ENCODE data around the gene OR1F1. TPM values are rescaled to one million over a fixed set of nuclear protein-coding genes. Genes with fewer than 3 reads are reported as not detected.

Gene OR1F1
- total RNA-seq, 1 experiment from 2014 or later, result 1.4 TPM

DNA sequence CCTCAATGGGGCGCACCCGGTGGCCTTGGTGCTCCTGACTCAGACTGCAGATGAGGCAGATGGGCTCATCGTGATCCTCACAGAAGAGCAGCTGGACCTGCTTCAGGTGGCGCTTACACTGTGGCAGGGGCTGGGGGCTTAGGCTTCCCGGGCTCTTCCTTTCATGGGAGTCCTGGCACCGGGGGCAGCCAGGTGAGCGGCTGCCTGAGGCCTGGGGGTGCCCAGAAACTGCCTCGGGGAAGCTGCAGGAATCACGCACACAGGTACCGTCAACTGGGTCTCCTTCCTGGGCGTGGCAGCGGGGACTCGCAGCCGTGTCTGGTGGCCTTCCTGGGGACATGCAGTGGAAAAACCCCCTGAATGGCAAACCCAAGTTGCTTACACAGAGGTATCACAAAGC is 61.4 kb downstream of the OR1F1 start:
- no peak overlapping the region for H3K27ac ChIP-seq
- no peak overlapping the region for H3K4me2 ChIP-seq
- no peaks in the 10 kb centered on the region for H3K36me3 ChIP-seq (ENCODE audit: low read depth)
- no peak overlapping the region for H2AFZ ChIP-seq
- H3K27me3 ChIP-seq (ENCODE audit: insufficient read depth, low read depth), result 0 out of 2 replicates have a peak, but pooled peaks cover 5% of the 10 kb centered on the region
- BruUV-seq (replicated peaks), result no TSS peak
- H3K79me2 ChIP-seq (ENCODE audit: low read depth), result no peaks in the 10 kb centered on the region
- TF ChIP-seq, protein P1, sequence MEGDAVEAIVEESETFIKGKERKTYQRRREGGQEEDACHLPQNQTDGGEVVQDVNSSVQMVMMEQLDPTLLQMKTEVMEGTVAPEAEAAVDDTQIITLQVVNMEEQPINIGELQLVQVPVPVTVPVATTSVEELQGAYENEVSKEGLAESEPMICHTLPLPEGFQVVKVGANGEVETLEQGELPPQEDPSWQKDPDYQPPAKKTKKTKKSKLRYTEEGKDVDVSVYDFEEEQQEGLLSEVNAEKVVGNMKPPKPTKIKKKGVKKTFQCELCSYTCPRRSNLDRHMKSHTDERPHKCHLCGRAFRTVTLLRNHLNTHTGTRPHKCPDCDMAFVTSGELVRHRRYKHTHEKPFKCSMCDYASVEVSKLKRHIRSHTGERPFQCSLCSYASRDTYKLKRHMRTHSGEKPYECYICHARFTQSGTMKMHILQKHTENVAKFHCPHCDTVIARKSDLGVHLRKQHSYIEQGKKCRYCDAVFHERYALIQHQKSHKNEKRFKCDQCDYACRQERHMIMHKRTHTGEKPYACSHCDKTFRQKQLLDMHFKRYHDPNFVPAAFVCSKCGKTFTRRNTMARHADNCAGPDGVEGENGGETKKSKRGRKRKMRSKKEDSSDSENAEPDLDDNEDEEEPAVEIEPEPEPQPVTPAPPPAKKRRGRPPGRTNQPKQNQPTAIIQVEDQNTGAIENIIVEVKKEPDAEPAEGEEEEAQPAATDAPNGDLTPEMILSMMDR (conservative IDR thresholded peaks at IDR 0.05), result no peak
- TF ChIP-seq EZH2 (IDR thresholded peaks at IDR 0.05; ENCODE audit: low read depth), result no peak
- no peaks in the 10 kb centered on the region for H4K20me1 ChIP-seq (ENCODE audit: insufficient read depth)
- H3K9me3 ChIP-seq (ENCODE audit: insufficient read depth, low read depth), result no peaks in the 10 kb centered on the region
- CTCF ChIA-PET, result no interaction called here
- H3F3A ChIP-seq (ENCODE audit: insufficient read depth, low read depth), result no peaks in the 10 kb centered on the region
- intact Hi-C loops (cut with micrococcal nuclease; ENCODE audit: unreplicated experiment), result no loop called here
- no peak for DNase-seq
- no peak overlapping the region for H3K4me3 ChIP-seq
- H3K4me1 ChIP-seq (replicated peaks; ENCODE audit: insufficient read depth), result no peaks in the 10 kb centered on the region
- POLR2A ChIA-PET (ENCODE audit: unreplicated experiment), result no interaction called here
- no peaks in the 10 kb centered on the region for H3K9me2 ChIP-seq (ENCODE audit: insufficient read depth)

DNA sequence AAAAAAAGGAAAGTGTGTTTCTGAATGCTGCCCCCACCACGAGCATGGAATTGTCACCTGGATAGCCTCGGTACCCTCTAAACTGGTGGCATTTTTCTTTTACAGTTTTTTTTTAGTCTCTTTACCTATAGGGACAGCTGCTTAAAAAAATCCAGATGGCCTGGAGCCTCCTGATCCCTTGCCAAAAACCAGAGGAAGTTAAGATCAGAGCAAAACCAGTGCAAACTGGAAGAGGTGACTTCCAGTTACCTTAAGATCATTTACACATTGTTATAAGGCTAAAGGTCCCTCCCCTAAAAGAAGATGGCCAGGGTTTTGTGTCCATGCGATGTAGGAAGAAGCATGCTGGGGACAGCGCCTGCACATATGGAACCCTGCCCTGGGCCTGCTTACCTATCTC is 65.0 kb downstream of the OR1F1 start:
- DNase-seq, result no peak
- ChIA-PET POLR2A (ENCODE audit: unreplicated experiment) (no interaction called here), CTCF (interaction anchor here (0.6 to 0.7 kb wide), 2 partner anchors 33 to 148 kb away, joined by 4 to 5 read pairs; no protein-coding TSS in a partner anchor)
- no peak overlapping the region for H3K27ac ChIP-seq
- H3K4me1 ChIP-seq (replicated peaks; ENCODE audit: insufficient read depth), result no peaks in the 10 kb centered on the region
- H3K79me2 ChIP-seq (ENCODE audit: low read depth), result no peaks in the 10 kb centered on the region
- H4K20me1 ChIP-seq (ENCODE audit: insufficient read depth), result no peaks in the 10 kb centered on the region
- intact Hi-C loops (cut with micrococcal nuclease; ENCODE audit: unreplicated experiment), result no loop called here
- TF ChIP-seq, protein P1 (conservative IDR thresholded peaks at IDR 0.05), result no peak
- no peak for TF ChIP-seq EZH2 (IDR thresholded peaks at IDR 0.05; ENCODE audit: low read depth)
- no TSS peak for BruUV-seq (replicated peaks)
- no peak overlapping the region for H2AFZ ChIP-seq
- H3K4me2 ChIP-seq, result no peak overlapping the region
- H3K27me3 ChIP-seq (ENCODE audit: insufficient read depth, low read depth), result 0 out of 2 replicates have a peak, but pooled peaks cover 5% of the 10 kb centered on the region
- H3F3A ChIP-seq (ENCODE audit: insufficient read depth, low read depth), result no peaks in the 10 kb centered on the region
- no peak overlapping the region for H3K4me3 ChIP-seq
- H3K9me2 ChIP-seq (ENCODE audit: insufficient read depth), result no peaks in the 10 kb centered on the region
- H3K9me3 ChIP-seq (ENCODE audit: insufficient read depth, low read depth), result no peaks in the 10 kb centered on the region
- no peaks in the 10 kb centered on the region for H3K36me3 ChIP-seq (ENCODE audit: low read depth)

DNA sequence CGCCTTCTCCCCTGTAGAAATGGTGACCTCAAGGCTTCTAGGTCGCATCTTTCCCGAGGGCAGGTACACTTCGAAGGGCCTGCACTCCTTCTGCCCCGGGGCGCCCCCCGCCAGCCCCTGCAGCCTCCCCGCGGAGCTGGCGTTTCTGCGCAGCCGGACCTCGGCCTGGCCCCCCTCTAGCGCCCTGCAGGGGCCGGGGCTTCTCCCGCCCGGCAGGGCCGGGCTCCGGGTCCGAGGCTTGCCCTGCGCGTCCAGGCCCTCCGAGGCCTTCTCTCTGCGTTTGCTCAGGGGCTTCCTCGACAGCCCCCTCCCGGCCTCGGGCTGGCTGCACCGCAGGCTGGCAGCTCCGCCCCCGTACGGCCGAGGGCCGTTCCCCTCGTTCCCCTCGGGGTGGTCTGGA is 66.3 kb downstream of the OR1F1 start:
- POLR2A ChIA-PET (ENCODE audit: unreplicated experiment), result no interaction called here
- Histone ChIP-seq H3K27me3 (ENCODE audit: insufficient read depth, low read depth) (0 out of 2 replicates have a peak, but pooled peaks cover 5% of the 10 kb centered on the region), H3F3A (ENCODE audit: insufficient read depth, low read depth) (no peaks in the 10 kb centered on the region), H3K27ac (no peak overlapping the region), H3K4me1 (replicated peaks; ENCODE audit: insufficient read depth) (no peaks in the 10 kb centered on the region), H3K9me2 (ENCODE audit: insufficient read depth) (no peaks in the 10 kb centered on the region), H3K4me3 (no peak overlapping the region), H3K79me2 (ENCODE audit: low read depth) (no peaks in the 10 kb centered on the region), H4K20me1 (ENCODE audit: insufficient read depth) (no peaks in the 10 kb centered on the region), H3K4me2 (no peak overlapping the region), H3K36me3 (ENCODE audit: low read depth) (no peaks in the 10 kb centered on the region), H2AFZ (no peak overlapping the region), H3K9me3 (ENCODE audit: insufficient read depth, low read depth) (no peaks in the 10 kb centered on the region)
- BruUV-seq (replicated peaks), result no TSS peak
- intact Hi-C loops (cut with micrococcal nuclease; ENCODE audit: unreplicated experiment), result no loop called here
- TF ChIP-seq, protein P1 (conservative IDR thresholded peaks at IDR 0.05), result no peak
- TF ChIP-seq EZH2 (IDR thresholded peaks at IDR 0.05; ENCODE audit: low read depth), result no peak
- DNase-seq, result no peak
- CTCF ChIA-PET, result no interaction called here

Other genes with a start within 250 kb of the OR1F1 start
- 8.4 and 16.2 TPM in 2 replicates for gene KREMEN2, start 223.9 kb upstream of the OR1F1 start, total RNA-seq (2021)
- gene PAQR4, start 218.9 kb upstream of the OR1F1 start, total RNA-seq (2021), result 33.6 and 40.7 TPM in 2 replicates
- gene PKMYT1, start 207.8 kb upstream of the OR1F1 start, total RNA-seq (2021), result 105 and 112 TPM in 2 replicates
- 14.3 and 16.4 TPM in 2 replicates for gene CLDN9, start 175.3 kb upstream of the OR1F1 start, total RNA-seq (2021)
- gene CLDN6, start 170.0 kb upstream of the OR1F1 start, total RNA-seq (2021), result 0.26 and 0.38 TPM in 2 replicates
- 226 and 242 TPM in 2 replicates for gene TNFRSF12A, start 167.8 kb upstream of the OR1F1 start, total RNA-seq (2021)
- 118 and 186 TPM in 2 replicates for gene HCFC1R1, start 164.3 kb upstream of the OR1F1 start, total RNA-seq (2021)
- gene THOC6, start 164.2 kb upstream of the OR1F1 start, total RNA-seq (2021), result 69.9 and 109 TPM in 2 replicates
- gene BICDL2, start 151.3 kb upstream of the OR1F1 start, total RNA-seq (2021), result 57.9 and 68.7 TPM in 2 replicates
- gene MMP25, start 141.6 kb upstream of the OR1F1 start, total RNA-seq (2021), result 0.28 and 0.83 TPM in 2 replicates
- gene IL32, start 122.6 kb upstream of the OR1F1 start, total RNA-seq (2021), result 1.5 and 2.2 TPM in 2 replicates
- gene ZSCAN10, start 88.9 kb upstream of the OR1F1 start, total RNA-seq (2021), result 0.23 TPM in 1 of 2 replicates, not detected in the other
- 17.4 and 18.0 TPM in 2 replicates for gene ZNF205, start 75.6 kb upstream of the OR1F1 start, total RNA-seq (2021)
- 15.9 and 17.7 TPM in 2 replicates for gene ZNF213, start 53.2 kb upstream of the OR1F1 start, total RNA-seq (2021)
- 12.1 and 13.2 TPM in 2 replicates for gene ZNF200, start 47.0 kb downstream of the OR1F1 start, total RNA-seq (2021)
- not detected in 2 replicates for gene MEFV, start 68.4 kb downstream of the OR1F1 start, total RNA-seq (2021)
- 36.8 and 49.8 TPM in 2 replicates for gene ZNF263, start 95.3 kb downstream of the OR1F1 start, total RNA-seq (2021)
- 8.7 and 10.9 TPM in 2 replicates for gene TIGD7, start 117.2 kb downstream of the OR1F1 start, total RNA-seq (2021)
- gene ZNF75A, start 117.3 kb downstream of the OR1F1 start, total RNA-seq (2021), result 32.2 and 35.2 TPM in 2 replicates
- not detected in 2 replicates for gene OR2C1, start 167.7 kb downstream of the OR1F1 start, total RNA-seq (2021)
- 15.5 and 16.4 TPM in 2 replicates for gene ZSCAN32, start 212.8 kb downstream of the OR1F1 start, total RNA-seq (2021)
- 12.1 and 13.2 TPM in 2 replicates for gene ZNF174, start 213.0 kb downstream of the OR1F1 start, total RNA-seq (2021)